Mesendoderm (in vitro differentiated cells): Measurements from ENCODE around the gene PCDH1.

Experiments used
- DNase-seq: peaks from one replicate; pipeline ENCODE4 v3.0.0; 2013
- H2AK5ac ChIP-seq: 2 replicates; pipeline ENCODE4 v1.6.1; 2013; ENCODE audit warnings: low read length, inconsistent platforms
- H2BK120ac ChIP-seq: 2 replicates; pipeline ENCODE4 v1.6.1; 2013; ENCODE audit warnings: low read depth, mild to moderate bottlenecking, low read length, moderate library complexity, mixed read lengths
- H2BK15ac ChIP-seq: replicated peaks from 2 replicates; pipeline ENCODE4 v1.6.1; 2013; ENCODE audit warnings: low read depth, mild to moderate bottlenecking, moderate library complexity
- H2BK5ac ChIP-seq: 2 replicates; pipeline ENCODE4 v1.6.1; 2013; ENCODE audit warnings: low read length, inconsistent platforms
- H3K18ac ChIP-seq: 2 replicates; pipeline ENCODE4 v1.6.1; 2013; ENCODE audit warnings: mild to moderate bottlenecking, low read length, mixed read lengths
- H3K23ac ChIP-seq: one replicate; pipeline ENCODE4 v1.6.1; 2013; ENCODE audit warnings: low read length
- H3K27ac ChIP-seq: 2 replicates; pipeline ENCODE4 v1.5.1; 2013; ENCODE audit warnings: low read depth, mild to moderate bottlenecking, inconsistent platforms, low read length, moderate library complexity
- H3K27me3 ChIP-seq: 2 replicates; pipeline ENCODE4 v1.6.1; 2013; ENCODE audit warnings: low read length, control low read depth, mild to moderate bottlenecking, inconsistent platforms; ENCODE audit not compliant: insufficient read depth, poor library complexity
- H3K36me3 ChIP-seq: 2 replicates; pipeline ENCODE4 v1.6.1; 2013; ENCODE audit warnings: low read length, inconsistent platforms; ENCODE audit not compliant: control insufficient read depth, insufficient read depth
- H3K4ac ChIP-seq: one replicate; pipeline ENCODE4 v1.6.1; 2013; ENCODE audit warnings: low read depth, mild to moderate bottlenecking, low read length, moderate library complexity
- H3K4me1 ChIP-seq: 2 replicates; pipeline ENCODE4 v1.6.1; 2013; ENCODE audit warnings: low read depth, low read length, inconsistent platforms; ENCODE audit not compliant: control insufficient read depth
- H3K4me2 ChIP-seq: 2 replicates; pipeline ENCODE4 v1.6.1; 2013; ENCODE audit warnings: low read length
- H3K4me3 ChIP-seq: 2 replicates; pipeline ENCODE4 v1.5.1; 2013; ENCODE audit warnings: mild to moderate bottlenecking, low read length
- H3K56ac ChIP-seq: one replicate; pipeline ENCODE4 v1.6.1; 2013; ENCODE audit warnings: low read length
- H3K79me1 ChIP-seq: 2 replicates; pipeline ENCODE4 v1.6.1; 2013; ENCODE audit warnings: low read length, inconsistent platforms
- H3K79me2 ChIP-seq: 2 replicates; pipeline ENCODE4 v1.6.1; 2013; ENCODE audit warnings: mild to moderate bottlenecking, low read length; ENCODE audit not compliant: control insufficient read depth, insufficient read depth
- H3K9ac ChIP-seq: 2 replicates; pipeline ENCODE4 v1.6.1; 2013; ENCODE audit warnings: low read length, inconsistent platforms
- H4K5ac ChIP-seq: one replicate; pipeline ENCODE4 v1.6.1; 2013; ENCODE audit warnings: low read length
- H4K8ac ChIP-seq: one replicate; pipeline ENCODE4 v1.6.1; 2013; ENCODE audit warnings: low read depth, mild to moderate bottlenecking, control low read depth, low read length, moderate library complexity
- WGBS: extraction: QIAGEN DNeasy Blood & Tissue Kit; methylation state at CpG from one replicate; pipeline ENCODE4 v1.1.7; 2013; ENCODE audit warnings: low lambda C conversion rate, missing lambda C conversion rate; ENCODE audit not compliant: insufficient coverage; ENCODE audit errors: extremely low coverage; 5-methylcytosine and 5-hydroxymethylcytosine counted together

Gene PCDH1

GRCh38 chr5:141839015-141839513 lies 39.1 kb downstream of the PCDH1 start:
- H3K4me2 ChIP-seq: peak overlapping the region; percentile 11
- H2BK15ac ChIP-seq: no peak overlapping the region
- no peak overlapping the region for H3K27ac ChIP-seq
- H3K79me2 ChIP-seq: no peaks in the 10 kb centered on the region
- H3K9ac ChIP-seq: peak overlapping the region; percentile 9
- H2BK5ac ChIP-seq: no peak overlapping the region
- H2AK5ac ChIP-seq: no peak overlapping the region
- no peaks in the 10 kb centered on the region for H3K36me3 ChIP-seq
- H3K79me1 ChIP-seq: no peaks in the 10 kb centered on the region
- peak overlapping the region; percentile 56 for H3K56ac ChIP-seq
- H2BK120ac ChIP-seq: no peak overlapping the region
- no CpG with 5 or more reads among the region's 11 CpGs for WGBS
- peaks cover 46% of the 10 kb centered on the region for H3K4me1 ChIP-seq
- no peak overlapping the region for H3K4me3 ChIP-seq
- no peak overlapping the region for H4K8ac ChIP-seq
- H4K5ac ChIP-seq: no peak overlapping the region
- no peak overlapping the region for H3K18ac ChIP-seq
- peak; percentile 87 for DNase-seq
- H3K27me3 ChIP-seq: no peaks in the 10 kb centered on the region
- H3K4ac ChIP-seq: no peak overlapping the region
- H3K23ac ChIP-seq: no peak overlapping the region

- Histone ChIP-seq H3K79me1 (no peaks in the 10 kb centered on the region), H2BK15ac (no peak overlapping the region), H3K23ac (peak overlapping the region; percentile 90), H3K4me1 (peaks cover 41% of the 10 kb centered on the region), H3K36me3 (no peaks in the 10 kb centered on the region), H3K4me2 (no peak overlapping the region), H3K27me3 (no peaks in the 10 kb centered on the region), H3K4ac (no peak overlapping the region), H4K8ac (no peak overlapping the region), H2BK120ac (no peak overlapping the region), H3K9ac (no peak overlapping the region), H3K27ac (no peak overlapping the region), H2AK5ac (peak overlapping the region; percentile 4), H2BK5ac (no peak overlapping the region), H3K56ac (peak overlapping the region; percentile 56), H3K4me3 (no peak overlapping the region), H3K79me2 (no peaks in the 10 kb centered on the region), H3K18ac (no peak overlapping the region), H4K5ac (no peak overlapping the region)
- DNase-seq: no peak
- no CpG with 5 or more reads among the region's 11 CpGs for WGBS
Measured at GRCh38 chr5:141838326-141839014, 39.7 kb downstream of the PCDH1 start.

GRCh38 chr5:141835928-141836670 lies 42.1 kb downstream of the PCDH1 start:
- Histone ChIP-seq H2BK15ac (peak overlapping the region; percentile 76), H3K36me3 (no peaks in the 10 kb centered on the region), H4K8ac (no peak overlapping the region), H3K79me1 (no peaks in the 10 kb centered on the region), H3K9ac (peak overlapping the region; percentile 46), H3K4me1 (peaks cover 25% of the 10 kb centered on the region), H2BK120ac (peak overlapping the region; percentile 50), H3K56ac (peak overlapping the region; percentile 67), H3K4ac (peak overlapping the region; percentile 46), H3K4me2 (no peak overlapping the region), H3K79me2 (no peaks in the 10 kb centered on the region), H3K27me3 (no peaks in the 10 kb centered on the region), H4K5ac (no peak overlapping the region), H3K27ac (no peak overlapping the region), H2BK5ac (peak overlapping the region; percentile 54), H2AK5ac (peak overlapping the region; percentile 35), H3K23ac (no peak overlapping the region), H3K18ac (peak overlapping the region; percentile 88), H3K4me3 (no peak overlapping the region)
- DNase-seq: peak; percentile 78
- WGBS: no CpG with 5 or more reads among the region's 13 CpGs

- Histone ChIP-seq H3K4ac (no peak overlapping the region), H2BK5ac (no peak overlapping the region), H3K4me1 (peaks cover 21% of the 10 kb centered on the region), H3K79me1 (no peaks in the 10 kb centered on the region), H2AK5ac (no peak overlapping the region), H4K5ac (no peak overlapping the region), H4K8ac (no peak overlapping the region), H3K56ac (no peak overlapping the region), H3K4me2 (no peak overlapping the region), H3K27ac (no peak overlapping the region), H3K27me3 (no peaks in the 10 kb centered on the region), H3K79me2 (no peaks in the 10 kb centered on the region), H3K23ac (no peak overlapping the region), H3K9ac (no peak overlapping the region), H3K18ac (no peak overlapping the region), H3K36me3 (no peaks in the 10 kb centered on the region), H3K4me3 (no peak overlapping the region), H2BK15ac (no peak overlapping the region), H2BK120ac (no peak overlapping the region)
- no peak for DNase-seq
- WGBS: no CpG with 5 or more reads among the region's 2 CpGs
Measured at GRCh38 chr5:141834331-141834730, 43.9 kb downstream of the PCDH1 start.

GRCh38 chr5:141832131-141832530 lies 46.1 kb downstream of the PCDH1 start:
- no peaks in the 10 kb centered on the region for H3K27me3 ChIP-seq
- no peak overlapping the region for H3K4ac ChIP-seq
- no peak overlapping the region for H3K4me3 ChIP-seq
- DNase-seq: no peak
- H4K5ac ChIP-seq: no peak overlapping the region
- H3K18ac ChIP-seq: no peak overlapping the region
- H2BK120ac ChIP-seq: no peak overlapping the region
- no peak overlapping the region for H4K8ac ChIP-seq
- no peaks in the 10 kb centered on the region for H3K79me1 ChIP-seq
- WGBS: no CpG with 5 or more reads among the region's 4 CpGs
- no peaks in the 10 kb centered on the region for H3K36me3 ChIP-seq
- H3K4me2 ChIP-seq: no peak overlapping the region
- no peak overlapping the region for H3K23ac ChIP-seq
- H3K56ac ChIP-seq: no peak overlapping the region
- no peak overlapping the region for H2BK5ac ChIP-seq
- no peak overlapping the region for H3K9ac ChIP-seq
- H2AK5ac ChIP-seq: no peak overlapping the region
- no peaks in the 10 kb centered on the region for H3K79me2 ChIP-seq
- H2BK15ac ChIP-seq: no peak overlapping the region
- H3K27ac ChIP-seq: no peak overlapping the region
- peaks cover 10% of the 10 kb centered on the region for H3K4me1 ChIP-seq
